SIG-M5 treated with dmso at 0.1 percent for 504 hours (cell line): Measurements from ENCODE around the gene CLCN6.

Experiments
- DNase-seq: peaks from one replicate; lab custom pipeline; 2025; ENCODE audit not compliant: unreplicated experiment; lab: John Stamatoyannopoulos, UW

Gene CLCN6

DNA sequence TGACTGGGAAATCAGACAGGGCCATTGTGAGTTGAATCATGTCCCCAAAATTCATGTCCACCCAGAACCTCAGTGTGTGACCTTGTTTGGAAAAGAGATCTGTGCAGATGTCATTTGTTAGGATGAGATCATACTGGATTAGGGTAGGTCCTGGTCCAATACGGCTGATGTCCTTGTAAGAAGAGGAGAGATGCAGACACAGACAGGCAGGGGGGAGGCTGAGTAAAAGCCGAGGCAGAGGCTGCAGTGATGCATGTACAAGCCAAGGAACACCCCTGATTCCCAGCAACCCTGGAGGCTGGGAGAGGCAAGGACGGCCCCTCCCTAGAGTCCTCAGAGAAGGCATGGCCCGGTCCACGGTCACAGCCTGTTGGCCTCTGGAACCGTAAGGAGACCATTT is 68.6 kb downstream of the CLCN6 start:
- no peak for DNase-seq

DNA sequence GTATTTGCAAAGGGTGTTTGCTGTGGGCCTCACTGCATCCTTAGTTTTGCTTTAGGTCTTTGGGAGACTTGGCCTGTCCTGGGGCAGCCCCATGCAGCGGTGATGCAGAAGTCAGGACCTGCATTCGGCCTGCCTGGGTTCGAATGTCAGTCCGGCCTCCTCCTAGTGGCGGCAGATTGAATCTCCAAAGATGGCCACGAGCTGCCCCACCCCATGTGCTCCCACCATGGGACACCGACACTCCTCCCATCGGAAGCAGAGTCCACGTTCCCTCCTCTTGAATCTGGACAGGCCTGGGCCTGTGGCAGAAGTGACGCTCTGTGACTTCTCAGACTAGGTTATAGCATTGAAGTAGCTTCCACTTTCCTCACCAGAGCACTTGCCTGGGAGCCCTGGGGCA is 69.1 kb downstream of the CLCN6 start:
- no peak for DNase-seq

DNA sequence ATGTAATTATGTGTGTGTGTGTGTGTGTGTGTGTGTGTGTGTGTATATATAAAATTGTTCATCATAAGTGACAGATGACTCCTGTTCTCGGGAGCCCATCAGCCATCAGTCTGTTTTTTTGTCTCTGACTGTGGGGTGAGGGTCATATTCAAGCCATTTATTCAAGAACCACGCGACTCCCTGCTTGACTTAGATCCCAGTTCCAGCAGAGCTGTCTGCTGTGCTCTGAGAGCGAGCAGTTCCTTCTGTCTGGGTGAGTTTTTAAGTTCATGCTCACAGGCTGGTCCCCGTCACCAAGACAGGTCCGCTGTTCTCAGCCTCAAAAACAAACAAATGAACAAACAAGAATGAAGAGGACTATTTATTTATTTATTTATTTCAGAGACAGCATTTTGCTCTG is 71.1 kb downstream of the CLCN6 start:
- DNase-seq: no peak

DNA sequence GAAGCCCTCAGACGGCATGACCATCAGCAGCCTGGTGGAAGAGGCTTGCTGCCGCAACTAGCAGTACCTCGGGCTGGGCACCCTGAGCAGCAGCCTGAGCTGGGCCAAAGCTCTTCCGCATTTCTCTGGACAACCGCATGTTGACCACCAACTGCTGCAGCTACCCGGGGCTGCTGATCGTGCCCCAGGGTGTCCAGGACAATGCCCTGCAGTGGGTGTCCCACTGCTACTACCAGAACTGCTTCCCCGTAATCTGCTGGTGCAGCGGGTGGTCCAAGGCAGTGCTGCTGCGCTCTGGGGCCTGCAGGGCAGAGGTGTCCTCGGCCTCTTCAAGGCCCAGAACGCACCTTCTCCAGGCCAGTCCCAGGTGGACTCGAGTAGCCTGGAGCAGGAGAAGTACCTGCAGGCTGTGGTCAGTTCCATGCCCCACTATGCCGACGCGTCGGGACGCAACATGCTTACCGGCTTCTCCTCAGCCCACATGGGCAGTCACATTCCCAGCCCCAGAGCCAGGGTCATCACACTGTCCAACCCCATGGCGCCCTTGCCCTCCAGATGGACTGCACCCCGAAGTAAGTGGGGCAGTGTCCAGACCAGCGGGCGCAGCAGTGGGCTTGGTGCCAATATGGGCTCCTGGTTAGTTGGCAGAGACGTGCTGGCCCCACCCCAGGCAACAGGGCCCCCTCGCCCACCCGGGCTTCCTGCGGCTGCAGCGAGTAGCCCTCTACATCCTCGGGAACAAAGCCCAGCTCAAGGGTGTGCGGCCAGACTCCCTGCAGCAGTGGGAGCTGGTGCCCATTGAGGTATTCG is 72.3 kb downstream of the CLCN6 start:
- DNase-seq: no peak

DNA sequence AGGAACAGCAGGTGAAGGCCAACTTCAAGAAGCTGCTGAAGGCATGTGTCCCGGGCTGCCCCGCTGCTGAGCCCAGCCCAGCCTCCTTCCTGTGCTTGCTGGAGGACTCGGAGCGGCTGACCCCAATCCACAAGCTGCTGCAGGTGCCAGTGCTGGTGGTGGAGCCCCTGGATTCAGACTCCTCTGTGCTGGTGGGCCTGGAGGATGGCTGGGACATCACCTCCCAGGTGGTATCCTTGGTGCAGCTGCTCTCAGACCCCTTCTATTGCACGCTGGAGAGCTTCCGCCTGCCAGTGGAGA is 72.8 kb downstream of the CLCN6 start:
- DNase-seq: no peak

DNA sequence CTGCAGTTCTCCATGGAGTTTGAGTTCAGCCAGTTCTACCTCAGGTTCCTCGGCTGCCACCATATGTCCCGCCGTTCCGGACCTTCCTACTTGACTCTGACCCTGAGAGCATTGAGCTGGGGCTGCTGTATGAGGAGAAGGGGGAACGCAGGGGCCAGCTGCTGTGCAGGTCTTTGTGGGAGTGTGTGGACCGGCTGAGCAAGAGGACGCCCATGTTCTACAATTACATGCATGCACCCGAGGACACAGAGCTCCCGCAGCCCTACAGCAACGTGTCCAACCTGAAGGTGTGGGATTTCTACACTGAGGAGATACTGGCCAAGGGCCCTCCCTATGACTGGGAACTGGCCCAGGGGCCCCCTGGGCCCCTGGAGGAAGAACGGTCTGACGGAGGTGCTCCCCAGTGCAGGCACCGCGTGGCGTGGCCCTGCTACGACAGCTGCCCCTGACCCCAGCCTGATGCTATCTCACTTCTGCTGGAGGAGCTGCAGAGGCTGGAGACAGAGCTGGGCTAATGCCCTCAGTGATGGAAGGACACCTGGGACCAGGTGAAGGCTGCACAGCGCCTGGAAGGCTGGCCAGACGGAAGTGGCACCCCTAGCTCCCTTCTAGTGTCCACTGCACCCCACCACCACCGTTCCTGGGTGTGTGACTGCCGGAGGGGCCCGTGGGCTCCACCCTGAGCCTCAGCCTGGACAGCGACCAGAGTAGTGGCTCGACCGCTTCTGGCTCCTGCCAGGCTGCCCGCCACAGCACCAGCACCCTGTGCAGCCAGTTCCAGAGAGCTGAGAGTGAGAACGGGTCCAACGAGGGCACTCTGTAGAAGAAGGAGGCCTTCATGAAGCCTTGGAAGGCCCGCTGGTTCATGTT is 73.6 kb downstream of the CLCN6 start:
- DNase-seq: no peak

DNA sequence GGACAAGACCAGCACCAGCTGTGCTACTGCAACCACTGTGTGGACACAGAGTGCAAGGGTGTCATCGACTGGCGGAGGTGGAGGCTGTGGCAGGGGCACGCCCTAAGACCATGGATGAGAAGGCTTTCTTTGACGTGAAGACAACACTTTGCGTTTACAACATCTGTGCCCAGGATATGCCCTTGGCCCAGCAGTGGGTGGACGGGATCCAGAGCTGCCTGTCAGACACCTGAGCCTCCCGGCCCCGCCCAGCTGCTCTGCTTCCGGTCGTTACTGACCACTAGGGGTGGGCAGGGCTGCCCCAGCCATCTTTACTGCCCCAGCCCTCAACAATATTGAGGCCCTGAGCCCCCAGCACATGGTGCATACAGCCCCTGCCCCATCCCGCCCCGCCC is 74.2 kb downstream of the CLCN6 start:
- DNase-seq: no peak

DNA sequence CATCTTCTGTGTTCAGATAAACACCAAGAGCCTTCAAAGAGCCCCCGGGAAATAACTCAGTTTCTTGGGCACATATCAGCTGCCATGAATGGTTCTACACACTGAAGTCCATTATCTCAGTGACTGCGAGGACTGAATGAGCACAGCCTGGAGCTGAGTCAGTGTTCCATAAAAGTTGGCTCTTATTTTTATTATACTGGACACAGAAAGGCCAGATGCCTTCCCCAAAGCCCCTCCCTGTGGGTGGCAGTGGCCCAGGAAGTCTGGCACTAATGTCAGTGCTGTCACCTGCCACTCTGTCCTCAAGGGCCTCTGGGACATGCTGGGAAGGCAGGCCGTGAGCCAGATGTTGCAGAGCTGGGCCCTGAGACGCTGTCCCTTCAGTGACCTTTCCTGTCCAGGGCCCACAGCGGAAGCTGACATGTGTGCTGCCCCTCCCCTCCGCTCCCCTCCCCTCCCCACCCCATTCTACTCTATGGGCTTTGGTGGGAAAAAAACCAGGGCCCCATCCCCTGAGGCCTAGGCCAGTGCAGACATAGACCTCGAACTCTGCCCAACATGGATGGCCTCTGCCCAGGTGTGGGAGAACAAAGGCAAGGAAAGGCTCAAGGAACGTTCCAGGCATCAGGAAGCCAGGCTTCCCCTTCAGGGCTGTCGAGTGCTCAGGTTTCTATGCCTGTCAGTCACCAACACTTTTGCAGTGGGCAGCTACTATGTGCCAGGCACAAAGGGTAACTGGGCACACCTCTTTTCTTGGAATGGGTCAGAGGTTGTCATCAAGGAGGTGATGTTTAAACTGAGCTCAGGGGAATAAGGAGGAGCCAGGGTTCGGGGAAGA is 75.1 kb downstream of the CLCN6 start:
- no peak for DNase-seq

DNA sequence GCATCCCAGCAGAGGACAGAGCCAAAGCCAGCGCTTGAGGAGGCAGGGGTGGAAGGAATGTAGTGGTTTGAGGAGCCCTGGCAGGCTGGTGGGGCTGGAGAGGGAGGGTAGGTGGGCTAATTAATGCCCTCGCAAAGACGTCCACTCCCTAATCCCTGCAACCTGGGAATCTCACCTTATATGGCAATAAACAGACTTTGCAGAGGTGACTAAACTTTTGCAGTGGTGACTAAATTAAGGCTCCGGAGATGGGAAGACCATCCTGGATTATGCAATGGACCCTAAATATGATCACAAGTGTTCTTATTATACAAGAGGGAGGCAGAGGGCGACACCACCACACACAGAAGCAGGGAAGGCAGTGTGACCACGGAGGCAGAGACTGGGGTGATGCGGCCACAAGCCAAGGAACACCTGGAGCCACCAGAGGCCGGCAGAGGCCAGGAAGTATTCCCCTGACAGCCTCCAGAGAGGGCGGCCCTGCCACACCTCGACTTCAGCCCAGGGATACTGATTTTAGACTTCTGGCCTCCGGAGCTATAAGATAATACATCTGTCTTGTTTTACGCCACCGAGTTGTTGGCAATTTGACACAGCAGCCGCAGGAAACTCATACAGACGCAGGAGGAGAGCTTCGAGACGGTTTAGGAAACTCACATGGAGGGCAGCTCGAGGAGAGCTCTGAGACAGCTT is 75.9 kb downstream of the CLCN6 start:
- no peak for DNase-seq

DNA sequence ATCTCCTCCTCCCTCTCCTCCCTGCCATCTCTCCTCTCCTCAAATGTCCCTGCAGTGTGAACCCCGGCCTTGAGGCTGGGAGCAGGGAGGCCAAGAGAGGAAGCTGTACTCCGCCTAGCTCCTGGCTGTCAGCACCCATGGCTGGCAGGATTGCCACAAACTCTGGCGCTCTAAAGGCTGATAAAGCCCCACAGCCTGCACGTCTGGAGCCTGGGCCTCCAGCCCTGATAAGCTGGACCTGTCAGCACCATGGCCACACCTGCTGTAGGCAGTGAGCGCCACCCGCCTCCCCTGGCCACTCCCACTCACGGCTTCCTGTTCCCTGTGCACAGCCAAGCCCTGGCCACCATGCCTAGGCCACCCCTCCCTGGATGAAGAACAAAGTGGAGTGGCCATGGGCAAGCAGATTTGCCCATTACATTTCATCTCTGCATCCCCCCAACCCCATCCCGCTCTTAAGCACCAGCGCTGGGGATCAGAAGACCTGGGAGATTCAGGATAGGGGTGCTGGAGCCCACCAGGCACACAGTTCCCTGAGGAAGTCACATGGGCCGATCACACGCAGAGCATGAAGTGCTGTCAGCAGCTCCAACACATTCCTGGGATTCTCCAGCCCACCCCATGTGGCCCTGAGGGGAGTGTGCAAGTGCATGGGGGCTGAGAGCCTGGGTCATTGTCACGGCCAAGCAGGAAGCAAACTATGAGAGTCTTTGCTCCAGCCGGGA is 77.0 kb downstream of the CLCN6 start:
- DNase-seq: no peak

DNA sequence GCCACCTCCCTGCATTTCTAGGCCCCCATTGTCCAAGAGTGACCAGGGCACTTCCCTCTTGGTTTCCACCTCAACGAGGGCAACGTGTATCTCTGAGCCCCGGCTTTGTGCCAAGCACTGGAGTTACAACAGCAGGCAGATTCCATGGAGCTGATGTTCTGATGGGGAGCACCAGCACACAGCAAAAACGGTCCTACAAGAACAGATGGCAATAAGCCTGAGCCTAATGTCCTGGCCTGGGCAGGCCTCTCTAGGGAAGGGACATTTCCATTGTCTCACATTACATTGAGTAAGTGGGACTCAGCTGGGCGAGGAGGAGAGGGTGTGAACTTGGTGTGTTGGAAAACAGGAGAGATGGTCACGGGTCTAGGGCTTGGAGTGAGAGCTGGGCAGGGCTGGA is 79.9 kb downstream of the CLCN6 start:
- DNase-seq: no peak

DNA sequence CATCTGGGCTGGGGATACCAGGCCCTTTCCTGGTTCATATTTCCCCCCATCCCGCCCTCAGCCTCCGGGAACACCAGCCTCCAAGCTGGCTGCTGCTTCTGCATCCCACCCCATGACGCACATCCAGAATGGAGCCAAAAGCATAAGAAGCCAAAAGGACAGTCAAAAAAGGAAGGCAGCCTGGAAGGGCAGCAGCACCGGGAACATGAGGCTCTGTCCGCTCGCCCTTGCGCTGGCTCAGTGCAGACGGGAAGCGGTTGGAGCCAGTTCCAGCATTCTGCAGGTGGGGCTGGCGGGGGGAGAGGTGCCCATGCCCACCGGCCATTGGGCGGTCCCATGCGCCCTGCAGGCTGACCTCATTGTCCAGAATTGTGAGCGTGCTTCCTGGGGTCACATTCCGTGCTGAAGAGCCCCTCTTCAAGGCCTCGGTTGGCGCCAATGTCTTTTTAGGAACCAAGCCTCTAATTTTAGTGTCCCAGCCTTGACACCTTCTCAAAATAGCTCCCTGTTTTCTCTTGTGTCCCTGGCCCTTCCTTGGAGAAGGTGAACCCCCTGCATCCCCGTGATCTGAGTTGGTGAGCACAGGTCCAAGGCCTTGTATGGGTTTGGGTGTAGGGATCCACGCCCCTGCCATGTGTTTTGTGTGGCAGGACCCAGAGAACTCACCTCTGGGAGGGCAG is 81.1 kb downstream of the CLCN6 start:
- DNase-seq: no peak

DNA sequence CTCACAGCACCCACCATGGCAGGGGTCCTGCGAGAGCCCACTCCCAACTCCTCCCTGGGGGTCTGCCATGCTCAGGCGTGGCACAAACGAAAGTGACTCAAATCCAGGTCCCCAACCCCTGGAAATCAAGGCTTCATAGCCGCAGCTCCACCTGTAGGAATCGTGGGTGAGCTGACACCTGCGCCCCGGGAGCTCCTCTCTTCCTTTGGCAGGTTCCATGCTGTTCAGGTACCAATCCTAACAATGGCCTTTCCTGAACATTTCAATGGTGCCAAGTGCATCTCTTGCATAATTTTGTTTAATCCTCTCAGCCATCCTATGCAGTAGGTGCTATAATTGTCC is 81.6 kb downstream of the CLCN6 start:
- DNase-seq: no peak

DNA sequence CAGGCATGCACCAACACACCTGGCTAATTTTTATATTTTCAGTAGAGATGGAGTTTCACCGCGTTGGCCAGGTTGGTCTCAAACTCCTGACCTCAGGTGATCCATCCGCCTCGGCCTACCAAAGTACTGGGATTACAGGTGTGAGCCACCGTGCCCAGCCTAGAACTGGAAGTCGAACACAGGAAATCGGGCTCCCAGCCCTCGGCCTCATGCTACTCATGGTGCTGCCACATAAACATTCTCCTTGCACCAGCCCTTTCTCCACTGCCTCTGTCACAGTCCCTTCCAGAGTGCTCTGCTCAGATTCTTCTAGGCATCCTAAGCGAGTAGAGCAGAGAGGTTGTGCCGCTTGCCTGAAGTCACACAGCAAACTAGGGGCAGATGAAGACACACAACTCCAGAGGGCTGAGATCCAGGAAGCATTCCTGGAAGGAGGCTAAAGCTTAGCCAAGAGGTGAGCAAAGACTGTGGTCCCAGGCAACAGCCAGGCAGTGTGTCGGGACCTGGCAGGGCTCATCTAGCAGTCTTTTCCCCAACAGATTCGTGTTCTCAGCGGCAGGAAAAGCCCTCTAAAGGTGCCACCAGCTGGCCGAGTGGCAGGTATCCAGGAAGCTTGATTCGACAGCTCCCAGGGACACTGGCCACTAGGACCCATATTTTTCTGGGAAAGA is 82.3 kb downstream of the CLCN6 start:
- no peak for DNase-seq

DNA sequence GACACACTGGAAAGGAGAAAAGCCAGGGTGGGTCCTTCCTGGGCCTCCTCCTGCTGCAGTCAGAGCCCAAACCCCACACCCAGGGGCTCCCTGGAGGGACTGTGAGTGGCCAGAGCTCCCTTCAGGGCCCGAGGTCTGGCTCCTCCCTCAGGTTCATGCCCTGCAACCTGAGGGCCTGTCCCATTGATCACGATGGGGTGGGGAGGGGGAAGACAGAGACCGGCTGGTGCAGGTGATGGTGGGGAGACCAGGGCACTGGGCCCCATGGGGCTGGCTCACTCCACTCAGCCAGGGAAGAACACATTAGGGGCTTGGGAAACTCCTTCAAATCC is 82.9 kb downstream of the CLCN6 start:
- DNase-seq: no peak

DNA sequence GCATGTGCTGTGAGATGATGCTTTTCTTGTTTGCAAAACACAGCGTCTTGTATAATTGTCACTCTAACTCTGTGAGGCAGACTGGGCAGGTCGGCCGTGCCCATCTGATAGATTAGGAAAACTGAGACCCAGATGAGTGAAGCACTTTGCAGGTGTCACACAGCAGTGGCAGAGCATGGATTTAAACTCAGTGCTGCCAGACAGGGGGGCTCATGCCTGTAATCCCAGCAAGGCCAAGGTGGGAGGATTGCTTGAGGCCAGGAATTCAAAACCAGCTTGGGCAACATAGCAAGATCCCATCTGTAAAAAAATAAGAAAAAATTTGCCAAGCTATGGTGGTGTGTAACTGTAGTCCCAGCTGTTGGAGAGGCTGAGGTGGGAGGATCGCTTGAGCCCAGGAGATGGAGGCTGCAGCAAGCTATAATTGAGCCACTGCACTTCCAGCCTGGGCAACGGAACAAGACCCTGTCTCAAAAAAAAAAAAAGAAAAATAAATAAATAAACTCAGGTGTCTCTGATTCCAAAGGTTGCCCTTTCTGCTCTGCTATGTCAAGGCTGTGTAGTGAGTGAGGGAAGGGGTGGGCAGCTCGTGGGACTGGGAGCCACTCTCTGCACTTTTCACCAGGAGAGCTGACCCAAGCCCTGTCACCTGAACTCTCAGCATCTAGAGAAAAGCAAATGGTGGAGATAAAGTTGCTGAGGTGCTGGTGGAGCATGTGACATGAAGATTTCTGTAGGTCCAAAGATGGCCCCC is 85.6 kb downstream of the CLCN6 start:
- DNase-seq: no peak
